ENCODE measurements around the gene MARS2.
"Not testable (repeated sequence)": the region's sequence is repeated elsewhere in the genome, so short reads cannot be mapped to it uniquely, and the experiment has no call there.

MARS2 gene

GRCh38 chr2:197675711-197676188 lies 29.4 kb upstream of the MARS2 start:
- FAIRE-seq (no peak), DNase-seq (ENCODE audit: insufficient read length) (no peak)
- TF ChIP-seq POLR2AphosphoS5 (IDR thresholded peaks at IDR 0.05; ENCODE audit: low read depth, low read length), result no peak
- no peak for TF ChIP-seq TAF1 (IDR thresholded peaks at IDR 0.05; ENCODE audit: borderline replicate concordance, low read depth, low read length)
- TF ChIP-seq POLR2A (IDR thresholded peaks at IDR 0.05; ENCODE audit: low read depth, low read length), result no peak

- no peak for TF ChIP-seq POLR2A (IDR thresholded peaks at IDR 0.05; ENCODE audit: low read depth, low read length)
- peak; percentile 85 for FAIRE-seq
- DNase-seq (ENCODE audit: insufficient read length), result no peak
Observed at GRCh38 chr2:197677056-197677455, 28.1 kb upstream of the MARS2 start.

- DNase-seq (ENCODE audit: insufficient read length), result no peak
- TF ChIP-seq POLR2AphosphoS5 (IDR thresholded peaks at IDR 0.05; ENCODE audit: low read depth, low read length), result no peak
- TF ChIP-seq POLR2A (IDR thresholded peaks at IDR 0.05; ENCODE audit: low read depth, low read length), result no peak
- TF ChIP-seq TAF1 (IDR thresholded peaks at IDR 0.05; ENCODE audit: borderline replicate concordance, low read depth, low read length), result no peak
- no peak for FAIRE-seq
Observed at GRCh38 chr2:197677483-197677882, 27.7 kb upstream of the MARS2 start.

GRCh38 chr2:197695206-197695605 lies 10.0 kb upstream of the MARS2 start:
- not testable (repeated sequence) for FAIRE-seq; DNase-seq (ENCODE audit: insufficient read length)

- not testable (repeated sequence) for FAIRE-seq; DNase-seq (ENCODE audit: insufficient read length)
Observed at GRCh38 chr2:197695971-197696370, 9.2 kb upstream of the MARS2 start.

GRCh38 chr2:197696571-197696970 lies 8.6 kb upstream of the MARS2 start:
- FAIRE-seq, result not testable (repeated sequence)

GRCh38 chr2:197699724-197700123 lies 5.4 kb upstream of the MARS2 start:
- not testable (repeated sequence) for DNase-seq (ENCODE audit: insufficient read length); FAIRE-seq

More at GRCh38 chr2:197696571-197696970, 8.6 kb upstream of the MARS2 start:
- DNase-seq (ENCODE audit: insufficient read length), result not testable (repeated sequence)

- DNase-seq (ENCODE audit: insufficient read length) (no peak), FAIRE-seq (no peak)
- TF ChIP-seq POLR2A (IDR thresholded peaks at IDR 0.05; ENCODE audit: low read depth, low read length) (no peak), TAF1 (IDR thresholded peaks at IDR 0.05; ENCODE audit: borderline replicate concordance, low read depth, low read length) (no peak), POLR2AphosphoS5 (IDR thresholded peaks at IDR 0.05; ENCODE audit: low read depth, low read length) (no peak)
Observed at GRCh38 chr2:197700960-197701359, 4.2 kb upstream of the MARS2 start.

- TF ChIP-seq POLR2AphosphoS5 (IDR thresholded peaks at IDR 0.05; ENCODE audit: low read depth, low read length) (no peak), POLR2A (IDR thresholded peaks at IDR 0.05; ENCODE audit: low read depth, low read length) (no peak), TAF1 (IDR thresholded peaks at IDR 0.05; ENCODE audit: borderline replicate concordance, low read depth, low read length) (no peak; the same call in 1 of the 2 replicates)
- no peak for FAIRE-seq
Observed at GRCh38 chr2:197704434-197705120, 592 bp upstream of the MARS2 start.

GRCh38 chr2:197705912-197706838 lies 1.0 kb downstream of the MARS2 start:
- peak; percentile 63 for FAIRE-seq
- DNase-seq (ENCODE audit: insufficient read length), result no peak
- TF ChIP-seq POLR2A (IDR thresholded peaks at IDR 0.05; ENCODE audit: low read depth, low read length) (no peak), POLR2AphosphoS5 (IDR thresholded peaks at IDR 0.05; ENCODE audit: low read depth, low read length) (no peak)

More at GRCh38 chr2:197704434-197705120, 592 bp upstream of the MARS2 start:
- DNase-seq (ENCODE audit: insufficient read length), result no peak

- FAIRE-seq (no peak), DNase-seq (ENCODE audit: insufficient read length) (no peak)
- TF ChIP-seq POLR2AphosphoS5 (IDR thresholded peaks at IDR 0.05; ENCODE audit: low read depth, low read length) (no peak), TAF1 (IDR thresholded peaks at IDR 0.05; ENCODE audit: borderline replicate concordance, low read depth, low read length) (no peak), POLR2A (IDR thresholded peaks at IDR 0.05; ENCODE audit: low read depth, low read length) (no peak)
Observed at GRCh38 chr2:197706839-197707207, 1.7 kb downstream of the MARS2 start.

GRCh38 chr2:197707316-197708213 lies 2.4 kb downstream of the MARS2 start:
- DNase-seq (ENCODE audit: insufficient read length) (no peak), FAIRE-seq (peak; percentile 84)
- no peak for TF ChIP-seq TAF1 (IDR thresholded peaks at IDR 0.05; ENCODE audit: borderline replicate concordance, low read depth, low read length)
- TF ChIP-seq POLR2A (IDR thresholded peaks at IDR 0.05; ENCODE audit: low read depth, low read length), result no peak
- TF ChIP-seq POLR2AphosphoS5 (IDR thresholded peaks at IDR 0.05; ENCODE audit: low read depth, low read length), result no peak

Measured in GM12892 (cell line).